ENCODE measurements around the gene CNTNAP3.
"Not testable (repeated sequence)": the region's sequence is repeated elsewhere in the genome, so short reads cannot be mapped to it uniquely, and the experiment has no call there.

DNA sequence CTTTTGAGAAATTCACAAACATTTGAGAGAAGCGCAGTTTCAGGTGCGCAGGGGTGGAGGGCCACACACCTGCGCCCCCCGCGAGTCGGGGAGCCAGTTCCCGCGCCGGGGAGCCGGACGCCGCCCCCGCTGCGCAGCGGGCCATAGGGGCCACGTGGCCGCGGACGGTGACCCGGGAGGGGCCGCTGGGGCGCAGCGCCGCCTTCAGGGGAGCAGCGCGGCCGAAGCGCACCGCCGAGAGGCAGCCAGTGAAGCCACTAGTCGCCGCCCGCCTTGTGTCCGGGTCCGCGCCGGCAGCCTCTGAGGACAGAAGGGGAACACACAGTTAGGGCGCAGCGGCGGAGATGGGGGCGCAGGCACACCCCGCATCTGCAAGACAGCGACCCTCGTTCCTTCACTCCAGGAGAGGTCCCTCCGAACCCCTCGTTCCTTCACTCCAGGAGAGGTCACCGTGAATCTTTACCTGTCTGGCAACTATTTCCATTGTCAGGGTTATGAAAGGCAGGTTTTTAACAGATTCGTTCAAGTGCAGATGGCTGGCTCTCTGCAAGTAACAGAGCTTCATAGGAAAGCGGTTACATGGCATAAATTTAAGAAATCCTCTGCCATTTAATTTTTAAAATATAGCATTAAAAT is 209.2 kb downstream of the CNTNAP3 start:
- not testable (repeated sequence) for TF ChIP-seq POLR2A (IDR thresholded peaks at IDR 0.05; ENCODE audit: low read depth, low read length); POLR2AphosphoS5 (IDR thresholded peaks at IDR 0.05; ENCODE audit: low read depth, low read length); TAF1 (IDR thresholded peaks at IDR 0.05; ENCODE audit: borderline replicate concordance, low read depth, low read length)
